GM18498 (cell line): ENCODE results near the gene VSIG10.
A peak's percentile ranks its signal among the peaks of the same experiment; 100 is the strongest.

ENCODE experiments used
- ATAC-seq: cut with Tn5 transposase; IDR thresholded peaks from one replicate; pipeline ENCODE4 v1.9.1; 2021; ENCODE audit warnings: mild to moderate bottlenecking, moderate library complexity; ENCODE audit not compliant: unreplicated experiment

VSIG10 gene

GRCh38 chr12:118061011-118061872 is 42.6 kb downstream of the VSIG10 start, which contains the start of gene WSB2:
WSB2 (minus strand) TSS chr12:118061179; CDS start chr12:118061048, 131 bp downstream.
- peak; percentile 55 for ATAC-seq

DNA sequence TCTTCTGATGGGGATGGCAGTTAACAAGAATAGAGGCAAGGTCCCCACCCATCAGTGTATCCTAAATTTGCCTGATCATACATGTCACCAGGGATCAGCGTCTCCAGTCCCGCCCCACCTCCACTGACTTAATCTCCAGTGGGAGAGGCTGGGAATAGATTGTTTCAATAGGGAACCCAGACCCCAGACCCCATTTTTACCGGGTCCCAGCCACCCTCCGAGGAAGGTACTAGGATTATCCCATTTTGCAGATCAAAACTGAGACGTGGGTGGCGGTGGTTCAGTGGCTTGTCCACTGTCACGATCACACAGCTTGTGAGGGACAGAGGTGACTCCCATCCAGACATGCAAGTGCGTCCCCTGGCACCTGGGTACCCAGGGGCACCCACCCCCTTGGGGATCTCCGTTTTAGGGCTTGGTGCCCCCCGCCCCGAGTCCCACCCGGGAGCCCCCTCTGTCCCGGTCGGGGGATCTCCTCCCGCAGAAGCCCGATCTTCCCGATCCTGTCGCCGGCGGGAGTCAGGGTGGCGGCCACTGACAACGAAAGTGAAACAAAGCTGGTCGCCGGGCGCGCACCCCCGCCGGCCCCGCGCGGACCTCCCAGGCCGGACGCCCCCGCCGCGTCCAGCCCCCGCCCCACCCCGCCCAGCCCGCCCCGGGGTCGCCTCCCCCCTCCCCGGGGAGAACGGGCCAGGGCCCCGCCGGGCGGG is 43.4 kb downstream of the VSIG10 start:
- peak; percentile 51 for ATAC-seq

DNA sequence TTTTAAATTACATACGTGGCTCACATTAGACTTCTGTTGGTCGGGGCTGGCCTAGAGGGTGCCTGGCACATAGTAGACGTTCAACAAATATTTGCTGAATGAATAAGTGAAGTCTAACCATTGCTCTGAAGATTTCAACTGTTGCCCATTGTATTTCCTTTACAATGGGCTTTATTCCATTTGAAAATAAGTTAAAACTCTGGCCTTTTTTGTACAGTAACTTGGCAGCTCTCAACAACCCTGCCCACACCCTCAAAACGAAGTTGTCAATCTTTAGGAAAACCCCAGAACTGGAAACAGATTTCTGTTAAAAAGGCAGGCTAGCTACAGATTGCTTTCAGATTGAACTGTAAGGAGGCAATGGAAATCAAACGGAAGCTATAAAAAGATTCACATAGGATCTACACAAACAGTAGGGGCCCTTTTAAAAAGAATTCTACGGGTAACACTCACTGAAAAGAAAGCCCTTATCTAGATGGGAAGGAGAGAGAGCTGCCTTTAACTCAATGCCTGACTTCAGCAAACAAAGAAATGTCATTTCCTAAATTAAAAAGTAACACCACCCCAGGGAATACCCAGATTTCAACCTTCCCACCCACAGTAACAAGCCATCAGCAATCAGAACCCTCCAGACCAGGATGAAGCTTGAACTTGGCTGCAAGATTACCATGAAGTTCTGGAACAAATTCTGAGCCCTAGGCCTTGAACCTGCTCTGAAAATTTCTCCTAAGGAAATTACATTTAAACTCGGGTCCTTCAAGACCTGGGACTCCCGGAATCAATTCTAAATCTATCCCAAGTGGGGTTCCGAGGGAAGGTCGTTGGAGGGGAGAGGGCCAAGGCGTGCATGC is 44.2 kb downstream of the VSIG10 start:
- no peak for ATAC-seq

DNA sequence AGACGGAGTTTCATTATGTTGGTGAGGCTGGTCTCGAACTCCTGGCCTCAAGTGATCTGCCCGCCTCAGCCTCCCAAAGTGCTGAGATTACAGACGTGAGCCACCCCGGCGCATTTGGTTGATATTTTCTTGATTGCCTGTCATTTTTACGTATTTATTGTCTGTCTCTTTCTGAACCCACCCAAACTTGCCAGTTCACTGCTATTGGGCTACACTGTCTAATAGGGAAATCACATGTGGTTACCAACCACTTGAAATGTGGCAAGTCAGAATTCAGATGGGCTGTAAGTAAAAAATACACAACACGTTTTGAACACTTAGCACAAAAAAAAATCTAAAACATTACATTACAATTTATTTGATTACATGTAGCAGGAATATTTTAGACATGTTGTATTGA is 44.9 kb downstream of the VSIG10 start:
- no peak for ATAC-seq

GRCh38 chr12:118058227-118058626 is 45.6 kb downstream of the VSIG10 start:
- no peak for ATAC-seq

DNA sequence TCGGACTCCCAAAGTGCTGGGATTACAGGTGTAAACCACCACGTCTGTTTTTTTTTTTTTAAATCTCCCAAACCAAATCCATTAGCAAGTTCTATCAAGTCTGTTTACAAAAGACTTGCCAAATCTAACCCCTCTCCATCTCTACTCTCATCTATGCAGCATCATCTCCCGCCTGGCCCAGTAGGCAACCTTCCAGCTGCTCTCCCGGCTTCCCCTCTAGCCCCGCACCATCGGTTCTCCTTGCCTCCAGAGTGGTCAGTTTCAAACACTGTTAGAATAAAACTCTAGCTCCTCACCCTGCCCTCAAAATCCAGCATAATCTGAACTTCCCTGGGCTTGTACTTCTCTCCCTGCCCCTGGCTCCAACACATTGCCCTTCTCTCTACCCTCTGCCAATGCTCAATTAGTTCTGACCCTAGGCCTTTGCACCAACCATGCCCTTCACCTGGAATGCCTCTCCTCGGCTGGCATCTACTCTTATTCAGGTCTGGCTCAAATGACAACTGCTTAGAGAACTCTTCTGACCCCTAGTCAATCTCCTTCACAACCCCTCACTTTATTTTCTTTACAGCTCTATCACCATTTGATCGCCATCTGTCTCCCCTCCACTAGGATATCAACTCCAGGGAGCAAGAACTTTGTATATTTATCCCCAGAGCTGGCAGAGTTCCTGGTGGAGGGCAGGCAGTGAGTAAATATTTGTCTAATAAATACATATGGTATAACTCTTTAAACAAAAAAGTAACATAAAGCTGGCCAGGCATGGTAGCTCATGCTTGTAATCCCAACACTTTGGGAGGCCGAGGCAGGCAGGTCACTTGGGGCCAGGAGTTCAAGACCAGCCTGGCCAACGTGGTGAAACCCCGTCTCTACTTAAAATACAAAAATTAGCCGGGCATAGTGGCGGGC is 47.7 kb downstream of the VSIG10 start:
- ATAC-seq, result no peak

DNA sequence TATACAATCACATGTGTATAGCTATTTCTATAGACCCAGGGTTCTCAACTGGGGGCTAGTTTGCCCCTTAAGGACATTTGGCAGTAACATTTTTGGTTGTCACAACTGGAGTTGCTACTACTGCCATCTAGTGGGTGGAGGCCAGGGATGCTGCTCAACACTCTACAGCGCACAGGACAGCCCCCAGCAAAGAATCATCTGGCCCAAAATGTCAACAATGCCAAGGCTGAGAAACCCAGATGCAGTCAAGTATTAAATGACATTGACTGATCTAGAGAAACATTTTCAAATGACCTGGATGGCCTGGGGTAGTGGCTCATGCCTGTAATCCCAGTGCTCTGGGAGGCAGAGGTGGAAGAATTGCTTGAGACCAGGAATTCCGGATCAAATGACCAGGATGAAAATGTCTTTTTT is 48.7 kb downstream of the VSIG10 start:
- peak; percentile 73 for ATAC-seq

- no peak for ATAC-seq
Observed at GRCh38 chr12:118053071-118053985, 50.5 kb downstream of the VSIG10 start.

GRCh38 chr12:118052324-118053070 is 51.3 kb downstream of the VSIG10 start:
- ATAC-seq, result no peak

DNA sequence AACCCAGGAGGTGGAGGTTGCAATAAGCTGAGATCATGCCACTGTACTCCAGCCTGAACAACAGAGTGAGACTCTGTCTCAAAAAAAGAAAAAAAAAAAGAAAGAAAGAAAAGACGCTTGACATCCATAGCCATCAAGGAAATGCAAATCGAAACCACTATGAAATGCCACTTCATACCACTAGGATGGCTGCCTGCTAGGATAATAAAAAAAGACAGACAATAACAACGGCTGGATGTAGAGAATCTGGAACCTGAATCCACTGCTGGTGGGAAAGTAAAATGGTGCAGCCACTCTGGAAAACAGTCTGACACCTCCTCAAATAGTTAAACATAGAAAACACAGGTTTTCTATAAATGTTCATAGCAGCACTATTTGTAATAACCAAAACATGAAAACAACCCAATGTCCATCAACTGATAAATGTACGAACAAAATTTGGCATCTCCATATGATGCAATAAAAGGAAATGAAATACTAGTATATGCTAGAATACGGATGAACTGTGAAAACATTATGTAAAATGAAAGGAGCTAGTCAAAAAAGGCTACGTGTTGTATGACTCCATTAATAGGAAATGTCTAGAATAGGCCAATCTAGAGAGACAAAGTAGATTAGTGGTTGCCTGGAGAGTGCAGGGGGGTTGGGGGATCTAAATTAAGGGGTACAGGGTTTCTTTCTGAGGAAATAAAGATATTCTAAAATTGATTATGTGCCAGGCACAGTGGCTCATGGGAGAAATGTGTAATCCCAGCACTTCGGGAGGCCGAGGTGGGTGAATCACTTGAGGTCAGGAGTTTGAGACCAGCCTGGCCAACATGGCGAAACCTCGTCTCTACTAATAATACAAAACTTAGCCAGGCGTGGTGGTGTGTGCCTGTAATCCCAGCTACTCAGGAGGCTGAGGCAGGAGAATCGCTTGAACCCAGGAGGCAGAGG is 52.6 kb downstream of the VSIG10 start:
- ATAC-seq, result no peak

- no peak for ATAC-seq
Observed at GRCh38 chr12:118046430-118046829, 57.4 kb downstream of the VSIG10 start.

GRCh38 chr12:118044577-118044976 is 59.2 kb downstream of the VSIG10 start:
- ATAC-seq, result no peak

- ATAC-seq, result no peak
Observed at GRCh38 chr12:118044075-118044474, 59.7 kb downstream of the VSIG10 start.

GRCh38 chr12:118042091-118042490 is 61.7 kb downstream of the VSIG10 start:
- ATAC-seq, result no peak

GRCh38 chr12:118038137-118038536 is 65.7 kb downstream of the VSIG10 start:
- no peak for ATAC-seq

DNA sequence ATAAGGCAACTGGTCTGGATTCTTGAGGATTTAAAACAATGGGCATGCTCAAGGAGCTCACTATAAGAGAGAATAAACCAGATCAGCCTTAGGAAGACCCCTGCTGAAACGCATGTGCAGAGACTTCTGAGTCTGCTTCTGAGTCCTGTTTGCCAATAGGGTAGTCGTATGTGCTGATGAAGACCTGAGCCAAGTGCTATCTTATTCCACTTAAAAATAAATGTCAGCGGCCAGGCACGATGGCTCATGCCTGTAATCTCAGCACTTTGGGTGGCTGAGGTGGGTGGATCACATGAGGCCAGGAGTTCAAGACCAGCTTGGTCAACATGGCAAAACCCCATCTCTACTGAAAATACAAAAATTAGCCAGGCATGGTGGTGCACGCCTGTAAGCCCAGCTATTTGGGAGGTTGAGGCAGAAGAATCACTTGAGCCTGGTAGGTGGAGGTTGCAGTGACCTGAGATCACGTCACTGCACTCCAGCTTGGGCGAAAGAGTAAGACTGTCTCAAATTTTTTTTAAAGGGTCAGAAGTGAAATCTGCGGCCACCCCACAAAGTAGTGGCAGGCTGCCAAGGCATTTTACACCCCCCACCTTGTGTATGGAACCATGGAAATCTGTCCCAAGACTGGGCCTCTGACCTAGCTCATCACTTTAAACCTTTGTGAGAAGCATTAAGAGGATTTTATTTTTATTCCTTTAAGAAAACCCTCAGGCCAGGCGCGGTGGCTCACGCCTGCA is 67.0 kb downstream of the VSIG10 start:
- ATAC-seq, result no peak
